Right lobe of liver (tissue), 6 donors: ENCODE measurements around the gene CD9. TPM values are rescaled to one million over a fixed set of nuclear protein-coding genes. Genes with fewer than 3 reads are reported as not detected.
A peak's percentile ranks its signal among the peaks of the same experiment; 100 is the strongest.

ENCODE experiments used
- ATAC-seq, 4 donors: fragments of 200-7000 bp; cut with Tn5 transposase; one replicate each; pipeline ENCODE4 v1.9.1; 2020; ENCODE audit warnings: mild to moderate bottlenecking in 4 of 4, moderate library complexity in 4 of 4
- DNase-seq, 3 donors: peaks; one replicate each; pipeline ENCODE4 v3.0.0-alpha.2; 2020
- H3K27ac ChIP-seq, 3 donors: fragments of 200-600 bp; one replicate each; pipeline ENCODE4 v1.8.0; 2022
- H3K27me3 ChIP-seq, 2 donors: fragments of 200-600 bp; one replicate each; pipeline ENCODE4 v1.8.0; 2022
- H3K36me3 ChIP-seq, 4 donors: fragments of 200-600 bp; sonication (generic) in 1 of 4; one replicate each; pipeline versions ENCODE4 v1.5.1 to v1.8.0; 2017 to 2022; ENCODE audit warnings: control low read depth in 1 of 4
- H3K4me1 ChIP-seq, 4 donors: fragments of 200-600 bp; sonication (generic) in 1 of 4; one replicate each; pipeline versions ENCODE4 v1.5.1 to v1.8.0; 2017 to 2022; ENCODE audit warnings: control low read depth in 1 of 4
- H3K4me3 ChIP-seq, 3 donors: fragments of 200-600 bp; one replicate each; pipeline ENCODE4 v1.8.0; 2022
- H3K9me3 ChIP-seq, 4 donors: fragments of 200-600 bp; sonication (generic) in 1 of 4; one replicate each; pipeline versions ENCODE4 v1.5.1 to v1.8.0; 2017 to 2022; ENCODE audit warnings: control low read depth in 1 of 4
- CTCF ChIP-seq, 4 donors: fragments of 200-600 bp in 3 of 4; fragments of 450-650 bp in 1 of 4; IDR thresholded peaks; one replicate each; pipeline versions ENCODE4 v1.5.1 to v1.8.0; 2016 to 2022; ENCODE audit warnings: antibody characterized with exemption in 4 of 4, mild to moderate bottlenecking in 2 of 4
- POLR2A ChIP-seq: fragments of 450-650 bp; IDR thresholded peaks from one replicate; pipeline ENCODE4 v1.6.1; 2017; ENCODE audit warnings: antibody characterized with exemption, mild to moderate bottlenecking
- WGBS: methylation state at CpG from one replicate; pipeline ENCODE4 v1.1.6; 2018; ENCODE audit warnings: low coverage, low lambda C conversion rate; ENCODE audit not compliant: insufficient coverage; ENCODE audit errors: missing lambda C conversion rate; 5-methylcytosine and 5-hydroxymethylcytosine counted together
- intact Hi-C, 2 donors: fragments of 100-400 bp; cut with DNase I; formaldehyde crosslinking; loops; one replicate each; pipeline versions ENCODE4 v1.11.2 to v1.14.1; 2022
- total RNA-seq, 6 experiments: library from RNA; depleted of rRNA in 2 of 6; stranded (reverse); fragments of >200 nt in 2 of 6; fragmentation: NEBNext Ultra II Directional in 3 of 6; extraction: Animal tissue kit (Norgen Biotek cat#: 25700) in 3 of 6; gene quantifications; one replicate each; pipeline versions ENCODE4 v1.1.0 to v1.2.4, GENCODE V29; 2016 to 2023
- donor health status: DM: no; HTN: yes; CAD: no.
- donor health status: DM: no; HTN: no; CAD: no.
- donor health status: DM: no; HTN: no; CAD: no.
- donor health status: DM: no; HTN: yes; CAD: no.
- donor health status: DM: no; HTN: yes; CAD: no.

Gene CD9
- total RNA-seq, 6 experiments from 2014 or later: 17.2 to 65.7 (median 34.2) TPM

- ATAC-seq: peak; percentile 74 to 87 (median 78)
- DNase-seq: peak in 1 of 3 donors; percentile 48
- no peak for TF ChIP-seq POLR2A
- TF ChIP-seq CTCF (IDR thresholded peaks at IDR 0.05): peak in 2 of 4 donors; percentile 15 to 19
- 50% methylated on average over 8 of the region's 12 CpGs for WGBS
- Histone ChIP-seq H3K27ac (peak overlapping the region in 2 of 3 donors; percentile 19 to 26), H3K27me3 (no peaks in the 10 kb centered on the region), H3K36me3 (no peaks in the 10 kb centered on the region), H3K4me3 (no peak overlapping the region), H3K9me3 (no peaks in the 10 kb centered on the region), H3K4me1 (peaks cover 0 to 11% (median 0%) of the 10 kb centered on the region in 4 donors)
- intact Hi-C loops: no loop called here
These were observed 66.9 kb downstream of the CD9 start for GRCh38 chr12:6266971-6267721.

- peak in 1 of 3 donors; percentile 46 for DNase-seq
- ATAC-seq: peak in 3 of 4 donors; percentile 16 to 46 (median 44)
These were observed 68.4 kb downstream of the CD9 start for GRCh38 chr12:6268484-6269157.

GRCh38 chr12:6269986-6270385, 69.8 kb downstream of the CD9 start:
- TF ChIP-seq POLR2A: no peak
- no peak for TF ChIP-seq CTCF (IDR thresholded peaks at IDR 0.05)
- H3K27ac ChIP-seq: no peak overlapping the region
- no peaks in the 10 kb centered on the region for H3K9me3 ChIP-seq
- peak in 1 of 3 donors; percentile 27 for DNase-seq
- no peak overlapping the region for H3K4me3 ChIP-seq
- H3K4me1 ChIP-seq: peaks cover 0 to 11% (median 0%) of the 10 kb centered on the region in 4 donors
- 92% methylated on average over 9 of the region's 16 CpGs for WGBS
- no peaks in the 10 kb centered on the region for H3K36me3 ChIP-seq
- no peak for ATAC-seq
- intact Hi-C loops: loop anchor here (5.0 to 10.0 kb wide), 2 partner anchors 65 to 73 kb away; partner anchors contain the start of gene CD9 (in 1 of the 2)
- H3K27me3 ChIP-seq: no peaks in the 10 kb centered on the region

More at GRCh38 chr12:6268484-6269157, 68.4 kb downstream of the CD9 start:
- WGBS: 77% methylated on average over 3 of the region's 10 CpGs
- Histone ChIP-seq H3K4me3 (no peak overlapping the region), H3K27ac (no peak overlapping the region), H3K9me3 (no peaks in the 10 kb centered on the region), H3K36me3 (no peaks in the 10 kb centered on the region), H3K4me1 (peaks cover 0 to 11% (median 0%) of the 10 kb centered on the region in 4 donors), H3K27me3 (no peaks in the 10 kb centered on the region)
- TF ChIP-seq POLR2A (no peak), CTCF (IDR thresholded peaks at IDR 0.05) (no peak)
- intact Hi-C loops: no loop called here

GRCh38 chr12:6271281-6271680, 71.1 kb downstream of the CD9 start:
- WGBS: 76% methylated on average over 7 of the region's 8 CpGs
- Histone ChIP-seq H3K9me3 (no peaks in the 10 kb centered on the region), H3K27ac (no peak overlapping the region), H3K36me3 (no peaks in the 10 kb centered on the region), H3K4me1 (peaks cover 0 to 11% (median 0%) of the 10 kb centered on the region in 4 donors), H3K4me3 (no peak overlapping the region), H3K27me3 (no peaks in the 10 kb centered on the region)
- TF ChIP-seq CTCF (IDR thresholded peaks at IDR 0.05) (no peak), POLR2A (no peak)
- ATAC-seq (no peak), DNase-seq (peak in 1 of 3 donors; percentile 5)
- intact Hi-C loops: loop anchor here (5.0 to 10.0 kb wide), 2 partner anchors 66 to 74 kb away; partner anchors contain the start of gene CD9 (in 1 of the 2)
